Osteoblast (primary cell): ENCODE measurements around the gene FNIP1. TPM values are rescaled to one million over a fixed set of nuclear protein-coding genes. Genes with fewer than 3 reads are reported as not detected.
"Not testable (repeated sequence)": the region's sequence is repeated elsewhere in the genome, so short reads cannot be mapped to it uniquely, and the experiment has no call there.

Source experiments
- DNase-seq: peaks from one replicate; pipeline ENCODE4 v3.0.0; 2011; ENCODE audit warnings: low spot score, mixed read lengths; ENCODE audit not compliant: insufficient read length; ENCODE audit errors: missing footprints
- H2AFZ ChIP-seq: 2 replicates; pipeline ENCODE4 v1.6.0; 2011; ENCODE audit warnings: mild to moderate bottlenecking, low read length
- H3K27ac ChIP-seq: 2 replicates; pipeline ENCODE4 v1.5.1; 2011; ENCODE audit warnings: mild to moderate bottlenecking, low read depth, low read length, moderate library complexity
- H3K27me3 ChIP-seq: 2 replicates; pipeline ENCODE4 v1.6.0; 2012; ENCODE audit warnings: mild to moderate bottlenecking, control low read depth, inconsistent platforms, low read length, moderate library complexity; ENCODE audit not compliant: insufficient read depth
- H3K36me3 ChIP-seq: 2 replicates; pipeline ENCODE4 v1.5.1; 2011; ENCODE audit warnings: mild to moderate bottlenecking, low read length, control low read depth, moderate library complexity; ENCODE audit not compliant: insufficient read depth
- H3K4me1 ChIP-seq: 2 replicates; pipeline ENCODE4 v1.5.1; 2011; ENCODE audit warnings: mild to moderate bottlenecking, low read length, control low read depth, moderate library complexity; ENCODE audit not compliant: insufficient read depth
- H3K4me2 ChIP-seq: 2 replicates; pipeline ENCODE4 v1.6.0; 2011; ENCODE audit warnings: mild to moderate bottlenecking, low read length; ENCODE audit not compliant: insufficient read depth
- H3K4me3 ChIP-seq: fragments of 200-600 bp; sonication (generic); 3 replicates; pipeline ENCODE4 v1.5.1; 2012; ENCODE audit warnings: mild to moderate bottlenecking, low read length, inconsistent platforms; ENCODE audit not compliant: insufficient read depth
- H3K79me2 ChIP-seq: 2 replicates; pipeline ENCODE4 v1.6.0; 2012; ENCODE audit warnings: mild to moderate bottlenecking, low read length, control low read depth, inconsistent platforms; ENCODE audit not compliant: insufficient read depth
- H3K9me3 ChIP-seq: 2 replicates; pipeline ENCODE4 v1.5.1; 2011; ENCODE audit warnings: low read depth, low read length, control low read depth
- H4K20me1 ChIP-seq: 2 replicates; pipeline ENCODE4 v1.6.0; 2012; ENCODE audit warnings: mild to moderate bottlenecking, low read length, control low read depth; ENCODE audit not compliant: insufficient read depth
- CTCF ChIP-seq: IDR thresholded peaks from 2 replicates; pipeline ENCODE4 v1.5.1; 2011; ENCODE audit warnings: mild to moderate bottlenecking, low read depth, low read length, moderate library complexity; ENCODE audit errors: extremely low read depth
- total RNA-seq: library from RNA; depleted of rRNA; stranded (reverse); fragments of >200 nt; gene quantifications from 2 replicates; pipeline ENCODE4 v1.2.3, GENCODE V29; 2012

The FNIP1 gene
- total RNA-seq, 1 donor = 116 TPM

DNA sequence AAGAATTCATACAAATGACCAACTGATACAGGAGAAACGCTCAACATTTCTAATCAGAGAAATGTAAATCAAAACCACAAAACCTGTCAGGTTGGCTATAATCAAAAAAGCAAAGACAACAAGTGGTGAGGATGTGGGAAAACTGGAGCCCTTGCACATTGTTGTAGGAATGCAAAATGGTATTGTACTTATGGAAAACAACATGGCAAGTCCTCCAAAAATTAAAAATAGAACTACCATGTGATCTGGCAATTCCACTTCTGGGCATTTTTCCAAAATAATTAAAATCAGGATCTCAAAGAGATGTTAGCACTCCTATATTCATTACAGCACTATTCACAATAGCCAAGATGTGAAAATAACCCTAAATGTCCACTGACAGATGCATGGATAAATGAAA, 76.1 kb downstream of the FNIP1 start:
- Histone ChIP-seq H4K20me1 (no peaks in the 10 kb centered on the region), H3K27me3 (no peaks in the 10 kb centered on the region), H3K4me2 (no peak overlapping the region), H3K27ac (no peak overlapping the region), H3K4me3 (no peak overlapping the region), H3K9me3 (no peaks in the 10 kb centered on the region), H3K4me1 (no peaks in the 10 kb centered on the region), H2AFZ (no peak overlapping the region), H3K36me3 (peaks cover 11% of the 10 kb centered on the region), H3K79me2 (peaks cover 53% of the 10 kb centered on the region)
- no peak for DNase-seq
- TF ChIP-seq CTCF = no peak

- Histone ChIP-seq H3K4me3 (no peak overlapping the region), H4K20me1 (no peaks in the 10 kb centered on the region), H2AFZ (no peak overlapping the region), H3K36me3 (peaks cover 11% of the 10 kb centered on the region), H3K79me2 (peaks cover 56% of the 10 kb centered on the region), H3K27ac (no peak overlapping the region), H3K4me1 (no peaks in the 10 kb centered on the region), H3K27me3 (no peaks in the 10 kb centered on the region), H3K4me2 (no peak overlapping the region), H3K9me3 (no peaks in the 10 kb centered on the region)
- TF ChIP-seq CTCF = no peak
- DNase-seq = no peak
Measured at GRCh38 chr5:131719564-131719963, 77.3 kb downstream of the FNIP1 start.

GRCh38 chr5:131718487-131719014, 78.3 kb downstream of the FNIP1 start:
- Histone ChIP-seq H3K27me3 (no peaks in the 10 kb centered on the region), H3K4me1 (no peaks in the 10 kb centered on the region), H4K20me1 (no peaks in the 10 kb centered on the region), H3K4me2 (no peak overlapping the region), H2AFZ (no peak overlapping the region), H3K4me3 (no peak overlapping the region), H3K9me3 (no peaks in the 10 kb centered on the region), H3K79me2 (peaks cover 61% of the 10 kb centered on the region), H3K27ac (no peak overlapping the region), H3K36me3 (peaks cover 15% of the 10 kb centered on the region)
- no peak for TF ChIP-seq CTCF
- DNase-seq = no peak

GRCh38 chr5:131717164-131717563, 79.7 kb downstream of the FNIP1 start:
- H3K4me3 ChIP-seq, H3K27me3 ChIP-seq, H3K9me3 ChIP-seq, H3K27ac ChIP-seq, H2AFZ ChIP-seq, H3K4me2 ChIP-seq, DNase-seq, H3K4me1 ChIP-seq, H4K20me1 ChIP-seq: not testable (repeated sequence)
- Histone ChIP-seq H3K79me2 (peaks cover 62% of the 10 kb centered on the region), H3K36me3 (peaks cover 21% of the 10 kb centered on the region)
